IgD-negative memory B cell (primary cell): ENCODE measurements around the gene ASGR2. TPM values are rescaled to one million over a fixed set of nuclear protein-coding genes. Genes with fewer than 3 reads are reported as not detected.

Experiments
- H3K27ac Mint-ChIP-seq, 3 donors: one replicate each; pipeline ENCODE4 v1.8.0; 2020 to 2022; ENCODE audit warnings: mild to moderate bottlenecking in 3 of 3, mixed read lengths in 3 of 3, moderate library complexity in 1 of 3
- H3K27me3 Mint-ChIP-seq: one replicate; pipeline ENCODE4 v1.8.0; 2021; ENCODE audit warnings: mixed read lengths
- H3K36me3 Mint-ChIP-seq: one replicate; pipeline ENCODE4 v1.8.0; 2020; ENCODE audit warnings: mild to moderate bottlenecking, mixed read lengths
- H3K4me1 Mint-ChIP-seq, 3 donors: one replicate each; pipeline ENCODE4 v1.8.0; 2020 to 2022; ENCODE audit warnings: mixed read lengths in 3 of 3, mild to moderate bottlenecking in 1 of 3
- H3K4me3 Mint-ChIP-seq, 4 donors: one replicate each; pipeline ENCODE4 v1.8.0; 2020 to 2022; ENCODE audit warnings: mild to moderate bottlenecking in 4 of 4, mixed read lengths in 4 of 4, moderate library complexity in 3 of 4
- H3K9me3 Mint-ChIP-seq, 3 donors: one replicate each; pipeline ENCODE4 v1.8.0; 2020 to 2021; ENCODE audit warnings: mixed read lengths in 3 of 3, mild to moderate bottlenecking in 1 of 3
- polyA plus RNA-seq: library from polyadenylated mRNA; unstranded; fragments of 300-500 nt; fragmentation: Illumina TruSeq; gene quantifications from one replicate; pipeline ENCODE4 v1.2.3, GENCODE V29; 2021

Gene ASGR2
- polyA plus RNA-seq, 1 donor from 2014 or later: 0.60 TPM

GRCh38 chr17:7077911-7078546, 36.6 kb downstream of the ASGR2 start:
- no peak overlapping the region for H3K4me3 Mint-ChIP-seq
- no peak overlapping the region for H3K27ac Mint-ChIP-seq
- H3K4me1 Mint-ChIP-seq: peaks cover 10 to 20% (median 14%) of the 10 kb centered on the region in 3 donors
- H3K9me3 Mint-ChIP-seq: no peaks in the 10 kb centered on the region
- no peaks in the 10 kb centered on the region for H3K36me3 Mint-ChIP-seq
- H3K27me3 Mint-ChIP-seq: peaks cover 7% of the 10 kb centered on the region

- Mint-ChIP-seq H3K4me1 (peaks cover 0 to 11% (median 7%) of the 10 kb centered on the region in 3 donors), H3K4me3 (no peak overlapping the region), H3K9me3 (no peaks in the 10 kb centered on the region), H3K27ac (no peak overlapping the region), H3K36me3 (no peaks in the 10 kb centered on the region), H3K27me3 (peaks cover 6% of the 10 kb centered on the region)
These were observed 39.7 kb downstream of the ASGR2 start for GRCh38 chr17:7074931-7075330.

GRCh38 chr17:7072406-7072805, 42.2 kb downstream of the ASGR2 start:
- peak overlapping the region in 1 of 4 donors; percentile 0 for H3K4me3 Mint-ChIP-seq
- H3K36me3 Mint-ChIP-seq: no peaks in the 10 kb centered on the region
- peaks cover 5 to 14% (median 12%) of the 10 kb centered on the region in 3 donors for H3K9me3 Mint-ChIP-seq
- H3K27me3 Mint-ChIP-seq: peaks cover 5% of the 10 kb centered on the region
- peaks cover 0 to 11% (median 7%) of the 10 kb centered on the region in 3 donors for H3K4me1 Mint-ChIP-seq
- no peak overlapping the region for H3K27ac Mint-ChIP-seq

- H3K9me3 Mint-ChIP-seq: peaks cover 5 to 17% (median 12%) of the 10 kb centered on the region in 3 donors
- H3K4me3 Mint-ChIP-seq: no peak overlapping the region
These were observed 43.9 kb downstream of the ASGR2 start for GRCh38 chr17:7070712-7071111.

GRCh38 chr17:7068268-7068667, 46.4 kb downstream of the ASGR2 start:
- peaks cover 6% of the 10 kb centered on the region for H3K27me3 Mint-ChIP-seq
- peaks cover 0 to 11% (median 7%) of the 10 kb centered on the region in 3 donors for H3K4me1 Mint-ChIP-seq
- no peak overlapping the region for H3K27ac Mint-ChIP-seq
- H3K9me3 Mint-ChIP-seq: peaks cover 5 to 17% (median 12%) of the 10 kb centered on the region in 3 donors
- no peak overlapping the region for H3K4me3 Mint-ChIP-seq
- H3K36me3 Mint-ChIP-seq: no peaks in the 10 kb centered on the region

More at GRCh38 chr17:7070712-7071111, 43.9 kb downstream of the ASGR2 start:
- peaks cover 0 to 11% (median 7%) of the 10 kb centered on the region in 3 donors for H3K4me1 Mint-ChIP-seq
- H3K27ac Mint-ChIP-seq: no peak overlapping the region
- no peaks in the 10 kb centered on the region for H3K36me3 Mint-ChIP-seq
- H3K27me3 Mint-ChIP-seq: peaks cover 5% of the 10 kb centered on the region

GRCh38 chr17:7067198-7067597, 47.4 kb downstream of the ASGR2 start:
- peaks cover 5 to 17% (median 14%) of the 10 kb centered on the region in 3 donors for H3K9me3 Mint-ChIP-seq
- H3K27ac Mint-ChIP-seq: no peak overlapping the region
- H3K27me3 Mint-ChIP-seq: peaks cover 5% of the 10 kb centered on the region
- no peaks in the 10 kb centered on the region for H3K36me3 Mint-ChIP-seq
- no peak overlapping the region for H3K4me3 Mint-ChIP-seq
- peaks cover 0 to 6% (median 2%) of the 10 kb centered on the region in 3 donors for H3K4me1 Mint-ChIP-seq

GRCh38 chr17:7064261-7064660, 50.4 kb downstream of the ASGR2 start:
- no peaks in the 10 kb centered on the region for H3K36me3 Mint-ChIP-seq
- H3K4me3 Mint-ChIP-seq: no peak overlapping the region
- no peaks in the 10 kb centered on the region for H3K4me1 Mint-ChIP-seq
- peaks cover 14% of the 10 kb centered on the region for H3K27me3 Mint-ChIP-seq
- no peak overlapping the region for H3K27ac Mint-ChIP-seq
- peaks cover 5 to 17% (median 14%) of the 10 kb centered on the region in 3 donors for H3K9me3 Mint-ChIP-seq

GRCh38 chr17:7063518-7064094, 51.0 kb downstream of the ASGR2 start:
- H3K9me3 Mint-ChIP-seq: peaks cover 5 to 13% (median 7%) of the 10 kb centered on the region in 3 donors
- H3K36me3 Mint-ChIP-seq: no peaks in the 10 kb centered on the region
- H3K27ac Mint-ChIP-seq: no peak overlapping the region
- H3K4me1 Mint-ChIP-seq: no peaks in the 10 kb centered on the region
- H3K27me3 Mint-ChIP-seq: peaks cover 14% of the 10 kb centered on the region
- no peak overlapping the region for H3K4me3 Mint-ChIP-seq

GRCh38 chr17:7060165-7060891, 54.3 kb downstream of the ASGR2 start:
- H3K4me1 Mint-ChIP-seq: no peaks in the 10 kb centered on the region
- no peaks in the 10 kb centered on the region for H3K36me3 Mint-ChIP-seq
- peaks cover 14% of the 10 kb centered on the region for H3K27me3 Mint-ChIP-seq
- no peak overlapping the region for H3K4me3 Mint-ChIP-seq
- no peak overlapping the region for H3K27ac Mint-ChIP-seq
- peaks cover 0 to 1% (median 0%) of the 10 kb centered on the region in 3 donors for H3K9me3 Mint-ChIP-seq

GRCh38 chr17:7058831-7059447, 55.7 kb downstream of the ASGR2 start:
- peaks cover 14% of the 10 kb centered on the region for H3K27me3 Mint-ChIP-seq
- H3K27ac Mint-ChIP-seq: no peak overlapping the region
- peaks cover 0 to 1% (median 0%) of the 10 kb centered on the region in 3 donors for H3K9me3 Mint-ChIP-seq
- H3K4me1 Mint-ChIP-seq: no peaks in the 10 kb centered on the region
- no peak overlapping the region for H3K4me3 Mint-ChIP-seq
- H3K36me3 Mint-ChIP-seq: no peaks in the 10 kb centered on the region

- Mint-ChIP-seq H3K27ac (no peak overlapping the region), H3K36me3 (no peaks in the 10 kb centered on the region), H3K4me1 (peaks cover 0 to 4% (median 3%) of the 10 kb centered on the region in 3 donors), H3K9me3 (no peaks in the 10 kb centered on the region), H3K4me3 (no peak overlapping the region), H3K27me3 (peaks cover 2% of the 10 kb centered on the region)
These were observed 58.2 kb downstream of the ASGR2 start for GRCh38 chr17:7056386-7056785.

Other genes with a start within 250 kb of the ASGR2 start
- 1.4 TPM for gene ALOX12, start 118.8 kb downstream of the ASGR2 start, polyA plus RNA-seq
- 984 TPM for gene RNASEK, start 102.2 kb downstream of the ASGR2 start, polyA plus RNA-seq
- gene BCL6B, start 91.8 kb downstream of the ASGR2 start, polyA plus RNA-seq: 0.33 TPM
- 3.3 TPM for gene SLC16A13, start 78.8 kb downstream of the ASGR2 start, polyA plus RNA-seq
- gene SLC16A11, start 70.7 kb downstream of the ASGR2 start, polyA plus RNA-seq: 3.4 TPM
- gene CLEC10A, start 34.6 kb downstream of the ASGR2 start, polyA plus RNA-seq: not detected
- 0.50 TPM for gene ASGR1, start 64.5 kb upstream of the ASGR2 start, polyA plus RNA-seq
- 0.38 TPM for gene DLG4, start 105.0 kb upstream of the ASGR2 start, polyA plus RNA-seq
- gene ACADVL, start 105.1 kb upstream of the ASGR2 start, polyA plus RNA-seq: 88.6 TPM
- 32.3 TPM for gene DVL2, start 119.7 kb upstream of the ASGR2 start, polyA plus RNA-seq
- gene PHF23, start 124.6 kb upstream of the ASGR2 start, polyA plus RNA-seq: 38.2 TPM
- gene GABARAP, start 127.6 kb upstream of the ASGR2 start, polyA plus RNA-seq: 1,138 TPM
- gene CTDNEP1, start 136.9 kb upstream of the ASGR2 start, polyA plus RNA-seq: 48.7 TPM
- gene ELP5, start 137.4 kb upstream of the ASGR2 start, polyA plus RNA-seq: 86.8 TPM
- gene CLDN7, start 147.7 kb upstream of the ASGR2 start, polyA plus RNA-seq: 1.2 TPM
- not detected for gene SLC2A4, start 166.9 kb upstream of the ASGR2 start, polyA plus RNA-seq
- gene YBX2, start 179.8 kb upstream of the ASGR2 start, polyA plus RNA-seq: not detected
- 221 TPM for gene EIF5A, start 192.8 kb upstream of the ASGR2 start, polyA plus RNA-seq
- gene GPS2, start 200.5 kb upstream of the ASGR2 start, polyA plus RNA-seq: 128 TPM
- gene NEURL4, start 214.5 kb upstream of the ASGR2 start, polyA plus RNA-seq: 1.7 TPM
- 251 TPM for gene ACAP1, start 221.7 kb upstream of the ASGR2 start, polyA plus RNA-seq
- gene KCTD11, start 237.3 kb upstream of the ASGR2 start, polyA plus RNA-seq: 6.8 TPM
- not detected for gene TMEM95, start 240.3 kb upstream of the ASGR2 start, polyA plus RNA-seq